Glutamatergic neuron (in vitro differentiated cells): ENCODE measurements around the gene SHLD1. TPM values are rescaled to one million over a fixed set of nuclear protein-coding genes. Genes with fewer than 3 reads are reported as not detected.

ENCODE experiments used
- DNase-seq: peaks from one replicate; pipeline ENCODE4 v3.0.0; 2022
- H3K27ac Mint-ChIP-seq: one replicate; pipeline ENCODE4 v1.8.0; 2020; ENCODE audit warnings: mild to moderate bottlenecking, mixed read lengths, inconsistent platforms; ENCODE audit not compliant: unreplicated experiment
- H3K27me3 Mint-ChIP-seq: one replicate; pipeline ENCODE4 v1.8.0; 2020; ENCODE audit warnings: mild to moderate bottlenecking, moderate library complexity, mixed read lengths, inconsistent platforms; ENCODE audit not compliant: unreplicated experiment
- H3K36me3 Mint-ChIP-seq: one replicate; pipeline ENCODE4 v1.8.0; 2020; ENCODE audit warnings: mild to moderate bottlenecking, mixed read lengths, inconsistent platforms; ENCODE audit not compliant: unreplicated experiment
- H3K4me1 Mint-ChIP-seq: one replicate; pipeline ENCODE4 v1.8.0; 2020; ENCODE audit warnings: mild to moderate bottlenecking, low read depth, mixed read lengths, inconsistent platforms; ENCODE audit not compliant: unreplicated experiment
- H3K4me3 Mint-ChIP-seq: one replicate; pipeline ENCODE4 v1.8.0; 2020; ENCODE audit warnings: mild to moderate bottlenecking, mixed read lengths, inconsistent platforms; ENCODE audit not compliant: unreplicated experiment
- H3K9me3 Mint-ChIP-seq: one replicate; pipeline ENCODE4 v1.8.0; 2020; ENCODE audit warnings: mild to moderate bottlenecking, moderate library complexity, mixed read lengths, inconsistent platforms; ENCODE audit not compliant: unreplicated experiment
- CTCF ChIP-seq: fragments of 200-600 bp; sonication (generic); IDR thresholded peaks from one replicate; pipeline ENCODE4 v1.5.0; 2021; ENCODE audit not compliant: partially characterized antibody, unreplicated experiment
- total RNA-seq: library from RNA; stranded (reverse); fragmentation: NEBNext Ultra II Directional; extraction: Animal tissue kit (Norgen Biotek cat#: 25700); gene quantifications from one replicate; pipeline ENCODE4 v1.2.1, GENCODE V29; 2021; ENCODE audit not compliant: unreplicated experiment

SHLD1 gene
- total RNA-seq, 1 donor from 2014 or later = 4.0 TPM

GRCh38 chr20:5751856-5752255 lies 1.7 kb downstream of the SHLD1 start:
- TF ChIP-seq CTCF = no peak
- Mint-ChIP-seq H3K27ac (no peak overlapping the region), H3K9me3 (peaks cover 3% of the 10 kb centered on the region), H3K4me3 (no peak overlapping the region), H3K27me3 (peaks cover 3% of the 10 kb centered on the region), H3K4me1 (no peaks in the 10 kb centered on the region), H3K36me3 (no peaks in the 10 kb centered on the region)
- no peak for DNase-seq

- no peaks in the 10 kb centered on the region for H3K36me3 Mint-ChIP-seq
- TF ChIP-seq CTCF = no peak
- peaks cover 3% of the 10 kb centered on the region for H3K27me3 Mint-ChIP-seq
- H3K9me3 Mint-ChIP-seq = peaks cover 3% of the 10 kb centered on the region
- no peak overlapping the region for H3K27ac Mint-ChIP-seq
- no peak overlapping the region for H3K4me3 Mint-ChIP-seq
- H3K4me1 Mint-ChIP-seq = no peaks in the 10 kb centered on the region
- DNase-seq = no peak
Measured at GRCh38 chr20:5753814-5754213, 3.6 kb downstream of the SHLD1 start.

- no peaks in the 10 kb centered on the region for H3K36me3 Mint-ChIP-seq
- H3K4me3 Mint-ChIP-seq = no peak overlapping the region
- H3K27ac Mint-ChIP-seq = no peak overlapping the region
- no peaks in the 10 kb centered on the region for H3K4me1 Mint-ChIP-seq
- DNase-seq = no peak
- peaks cover 2% of the 10 kb centered on the region for H3K27me3 Mint-ChIP-seq
- H3K9me3 Mint-ChIP-seq = peaks cover 2% of the 10 kb centered on the region
- TF ChIP-seq CTCF = no peak
Measured at GRCh38 chr20:5757949-5758348, 7.7 kb downstream of the SHLD1 start.

GRCh38 chr20:5766085-5766764 lies 16.0 kb downstream of the SHLD1 start:
- no peak overlapping the region for H3K4me3 Mint-ChIP-seq
- H3K27ac Mint-ChIP-seq = no peak overlapping the region

More at GRCh38 chr20:5766085-5766764, 16.0 kb downstream of the SHLD1 start:
- Mint-ChIP-seq H3K36me3 (no peaks in the 10 kb centered on the region), H3K4me1 (no peaks in the 10 kb centered on the region), H3K27me3 (no peaks in the 10 kb centered on the region), H3K9me3 (no peaks in the 10 kb centered on the region)
- DNase-seq = no peak
- TF ChIP-seq CTCF = no peak
